Neural cell (in vitro differentiated cells): ENCODE measurements around the gene CCDC68.

ENCODE experiments used
- CTCF ChIP-seq: fragments of 450-650 bp; IDR thresholded peaks from 2 replicates; pipeline ENCODE4 v1.5.1; 2014; ENCODE audit warnings: antibody characterized with exemption, mild to moderate bottlenecking, moderate library complexity; ENCODE audit not compliant: poor library complexity, severe bottlenecking
- EP300 ChIP-seq: fragments of 450-650 bp; conservative IDR thresholded peaks from 2 replicates; pipeline ENCODE4 v1.6.1; 2014; ENCODE audit warnings: antibody characterized with exemption, mild to moderate bottlenecking, moderate library complexity; ENCODE audit not compliant: poor library complexity, severe bottlenecking
- EZH2 ChIP-seq: fragments of 200-600, 300-800 bp; shearing (Covaris generic), sonication (generic); IDR thresholded peaks from 2 replicates; pipeline ENCODE4 v1.6.1; 2014; ENCODE audit warnings: antibody characterized with exemption, low read length, borderline replicate concordance, mild to moderate bottlenecking; ENCODE audit not compliant: insufficient read depth, poor library complexity, severe bottlenecking
- MXI1 ChIP-seq: fragments of 450-650 bp; conservative IDR thresholded peaks from 2 replicates; pipeline ENCODE4 v1.6.1; 2014; ENCODE audit warnings: antibody characterized with exemption, mild to moderate bottlenecking; ENCODE audit not compliant: poor library complexity, severe bottlenecking
- POLR2AphosphoS5 ChIP-seq: IDR thresholded peaks from 2 replicates; pipeline ENCODE4 v1.6.1; 2012
- RAD21 ChIP-seq: fragments of 450-650 bp; conservative IDR thresholded peaks from 2 replicates; pipeline ENCODE4 v1.6.1; 2014; ENCODE audit warnings: antibody characterized with exemption, mild to moderate bottlenecking, moderate library complexity
- REST ChIP-seq: IDR thresholded peaks from 2 replicates; pipeline ENCODE4 v1.6.1; 2012; ENCODE audit warnings: borderline replicate concordance
- TAF1 ChIP-seq: IDR thresholded peaks from 2 replicates; pipeline ENCODE4 v1.6.1; 2012; ENCODE audit warnings: low read depth

GRCh38 chr18:54942144-54942543, 17.1 kb downstream of the CCDC68 start:
- TF ChIP-seq CTCF (no peak), EZH2 (no peak), REST (no peak), EP300 (no peak), POLR2AphosphoS5 (no peak), MXI1 (no peak), RAD21 (no peak), TAF1 (no peak)
